HG03175 (cell line): ENCODE results near the gene HBD.
A peak's percentile ranks its signal among the peaks of the same experiment; 100 is the strongest.
"Not testable (repeated sequence)": the region's sequence is repeated elsewhere in the genome, so short reads cannot be mapped to it uniquely, and the experiment has no call there.

Source experiments
- ATAC-seq: cut with Tn5 transposase; IDR thresholded peaks from one replicate; pipeline ENCODE4 v1.9.1; 2021; ENCODE audit warnings: mild to moderate bottlenecking, moderate library complexity; ENCODE audit not compliant: unreplicated experiment

The HBD gene

DNA sequence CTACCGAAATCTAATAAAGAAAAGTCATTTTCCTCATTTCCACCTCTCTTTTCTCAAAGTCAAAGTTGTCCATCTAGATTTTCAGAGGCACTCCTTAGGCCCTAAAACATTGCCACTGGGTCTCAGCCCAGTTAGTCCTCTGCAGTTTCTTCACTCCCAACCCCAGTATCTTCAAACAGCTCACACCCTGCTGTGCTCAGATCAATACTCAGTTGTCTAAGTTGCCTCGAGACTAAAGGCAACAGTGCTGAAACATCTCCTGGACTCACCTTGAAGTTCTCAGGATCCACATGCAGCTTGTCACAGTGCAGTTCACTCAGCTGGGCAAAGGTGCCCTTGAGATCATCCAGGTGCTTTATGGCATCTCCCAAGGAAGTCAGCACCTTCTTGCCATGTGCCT is 19.7 kb upstream of the HBD start:
- not testable (repeated sequence) for ATAC-seq

DNA sequence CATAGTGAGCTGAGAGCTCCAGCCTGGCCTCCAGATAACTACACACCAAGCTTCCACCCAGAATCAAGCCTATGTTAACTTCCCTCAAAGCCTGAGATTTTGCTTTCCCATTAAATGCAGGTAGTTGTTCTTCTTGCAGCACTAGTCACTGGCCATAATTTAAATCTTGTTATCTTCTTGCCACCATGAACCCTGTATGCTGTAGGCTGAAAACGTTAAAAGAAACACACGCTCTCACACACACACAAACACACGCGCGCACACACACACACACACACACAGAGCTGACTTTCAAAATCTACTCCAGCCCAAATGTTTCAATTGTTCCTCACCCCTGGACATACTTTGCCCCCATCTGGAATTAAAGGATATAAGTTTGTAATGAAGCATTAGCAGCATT is 19.2 kb upstream of the HBD start:
- ATAC-seq, result not testable (repeated sequence)

DNA sequence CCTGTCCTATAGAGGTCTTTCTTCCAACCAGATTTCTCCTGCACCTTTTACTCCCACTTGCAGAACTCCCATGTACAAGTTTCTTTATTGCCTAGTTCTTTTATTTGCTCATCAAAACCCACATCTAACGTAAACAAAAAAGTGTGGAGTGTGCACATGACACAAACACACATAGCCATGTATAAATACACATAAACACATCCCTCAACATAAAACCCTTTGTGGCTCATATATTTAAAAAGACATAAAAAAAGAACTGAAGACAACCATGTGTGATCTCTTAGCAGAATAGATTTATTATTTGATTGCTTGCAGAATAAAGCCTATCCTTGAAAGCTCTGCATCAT is 18.6 kb upstream of the HBD start:
- no peak for ATAC-seq

- ATAC-seq, result no peak
These were observed 18.1 kb upstream of the HBD start for GRCh38 chr11:5252192-5252918.

DNA sequence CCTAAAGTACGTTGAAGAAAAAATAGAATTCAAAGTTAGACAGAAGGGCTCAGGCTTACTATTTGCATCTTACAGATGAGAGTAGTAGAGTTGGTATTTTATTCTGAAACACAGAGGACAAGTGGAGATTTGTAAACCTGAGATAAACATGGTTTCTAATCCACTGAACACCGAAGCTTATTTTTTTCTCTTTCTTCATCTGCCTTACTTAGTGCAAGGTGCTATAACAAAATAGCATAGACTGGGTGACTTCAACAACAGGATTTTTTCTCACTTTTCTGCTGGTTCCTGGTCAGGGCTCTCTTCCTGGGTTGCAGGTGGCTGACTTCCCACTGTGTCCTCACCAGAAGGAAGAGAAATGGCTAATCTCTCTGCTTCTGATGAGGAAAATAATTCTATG is 17.5 kb upstream of the HBD start:
- ATAC-seq, result no peak

- no peak for ATAC-seq
These were observed 16.4 kb upstream of the HBD start for GRCh38 chr11:5250543-5251204.

DNA sequence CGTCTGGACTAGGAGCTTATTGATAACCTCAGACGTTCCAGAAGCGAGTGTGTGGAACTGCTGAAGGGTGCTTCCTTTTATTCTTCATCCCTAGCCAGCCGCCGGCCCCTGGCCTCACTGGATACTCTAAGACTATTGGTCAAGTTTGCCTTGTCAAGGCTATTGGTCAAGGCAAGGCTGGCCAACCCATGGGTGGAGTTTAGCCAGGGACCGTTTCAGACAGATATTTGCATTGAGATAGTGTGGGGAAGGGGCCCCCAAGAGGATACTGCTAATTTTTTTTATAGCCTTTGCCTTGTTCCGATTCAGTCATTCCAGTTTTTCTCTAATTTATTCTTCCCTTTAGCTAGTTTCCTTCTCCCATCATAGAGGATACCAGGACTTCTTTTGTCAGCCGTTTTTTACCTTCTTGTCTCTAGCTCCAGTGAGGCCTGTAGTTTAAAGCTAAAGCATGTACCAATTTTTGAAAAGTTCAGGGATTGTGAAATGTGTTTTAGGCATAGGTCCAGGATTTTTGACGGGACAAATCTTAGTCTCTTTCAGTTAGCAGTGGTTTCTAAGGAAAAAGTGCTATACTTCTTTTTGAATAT is 15.6 kb upstream of the HBD start, which contains the start of gene HBG1:
HBG1 (minus strand) TSS at position 51 of the 590 bp plus-strand sequence. CDS start 53 bp downstream, outside the sequence.
- not testable (repeated sequence) for ATAC-seq

DNA sequence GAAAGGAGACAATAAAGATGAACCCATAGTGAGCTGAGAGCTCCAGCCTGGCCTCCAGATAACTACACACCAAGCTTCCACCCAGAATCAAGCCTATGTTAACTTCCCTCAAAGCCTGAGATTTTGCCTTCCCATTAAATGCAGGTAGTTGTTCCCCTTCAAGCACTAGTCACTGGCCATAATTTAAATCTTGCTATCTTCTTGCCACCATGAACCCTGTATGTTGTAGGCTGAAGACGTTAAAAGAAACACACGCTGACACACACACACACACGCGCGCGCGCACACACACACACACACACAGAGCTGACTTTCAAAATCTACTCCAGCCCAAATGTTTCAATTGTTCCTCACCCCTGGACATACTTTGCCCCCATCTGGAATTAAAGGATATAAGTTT is 14.2 kb upstream of the HBD start:
- not testable (repeated sequence) for ATAC-seq

- ATAC-seq, result no peak
These were observed 13.3 kb upstream of the HBD start for GRCh38 chr11:5247472-5248192.

- ATAC-seq, result no peak
These were observed 12.6 kb upstream of the HBD start for GRCh38 chr11:5246772-5247471.

DNA sequence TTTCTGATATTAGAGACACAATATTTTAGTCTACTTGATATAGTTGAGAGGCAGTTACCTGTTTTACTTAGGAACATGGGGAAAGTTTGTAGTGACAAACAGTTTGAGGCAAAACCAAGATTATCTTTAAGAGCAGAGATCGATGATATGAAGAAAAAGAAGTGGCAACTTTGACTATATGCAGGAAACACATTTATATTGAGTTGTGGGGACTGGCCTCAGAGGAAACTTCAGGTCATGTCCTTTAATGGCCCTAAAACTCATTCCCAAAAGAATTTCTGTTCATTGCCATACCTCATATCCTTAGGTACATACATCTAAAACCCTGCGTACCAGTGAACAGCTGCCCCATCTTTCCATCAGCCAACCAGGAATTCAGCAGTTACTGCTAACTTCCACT is 10.9 kb upstream of the HBD start:
- no peak for ATAC-seq

GRCh38 chr11:5243816-5244180 is 9.5 kb upstream of the HBD start:
- no peak for ATAC-seq

- ATAC-seq, result peak; percentile 72
These were observed 8.9 kb upstream of the HBD start for GRCh38 chr11:5242933-5243815.

- no peak for ATAC-seq
These were observed 7.9 kb upstream of the HBD start for GRCh38 chr11:5242208-5242607.

GRCh38 chr11:5241458-5241857 is 7.2 kb upstream of the HBD start:
- ATAC-seq, result no peak

DNA sequence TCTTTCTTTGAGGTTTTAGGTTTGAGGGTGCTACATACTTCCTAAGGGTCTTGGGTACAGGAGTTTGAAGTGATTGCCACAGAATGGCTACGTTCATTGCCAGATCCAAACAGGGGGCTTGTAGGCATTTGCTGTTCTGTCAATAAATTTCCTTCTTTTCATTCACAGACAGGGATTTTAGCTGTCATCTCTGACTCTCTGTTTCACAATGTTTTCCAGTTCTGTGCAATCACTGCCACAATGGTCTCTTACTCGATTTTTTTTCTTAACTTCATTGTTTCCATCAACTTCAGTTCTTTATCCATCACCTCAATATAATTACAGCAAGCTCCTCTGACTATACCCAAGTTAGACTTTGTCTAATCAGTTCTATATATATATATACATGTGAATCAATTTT is 6.2 kb upstream of the HBD start:
- no peak for ATAC-seq

- ATAC-seq, result no peak
These were observed 5.8 kb upstream of the HBD start for GRCh38 chr11:5240056-5240455.

DNA sequence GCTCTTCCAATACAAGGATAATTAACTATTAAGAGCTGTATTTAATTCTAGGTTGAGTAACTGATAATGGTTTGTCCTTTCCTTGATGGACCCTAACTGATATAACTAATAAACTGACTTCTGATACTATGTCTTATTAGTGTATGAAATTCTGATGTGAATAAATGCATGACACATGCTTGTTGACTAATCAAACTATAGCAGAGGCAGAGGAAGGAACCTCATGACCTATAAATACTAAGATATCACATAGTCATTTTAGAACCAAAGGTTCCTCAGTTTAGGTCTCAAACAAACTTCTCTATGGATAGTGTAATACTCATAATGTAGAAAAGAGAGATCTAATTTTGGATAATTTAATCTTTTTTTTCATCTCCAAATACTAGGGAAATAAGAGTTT is 4.8 kb upstream of the HBD start:
- ATAC-seq, result no peak

DNA sequence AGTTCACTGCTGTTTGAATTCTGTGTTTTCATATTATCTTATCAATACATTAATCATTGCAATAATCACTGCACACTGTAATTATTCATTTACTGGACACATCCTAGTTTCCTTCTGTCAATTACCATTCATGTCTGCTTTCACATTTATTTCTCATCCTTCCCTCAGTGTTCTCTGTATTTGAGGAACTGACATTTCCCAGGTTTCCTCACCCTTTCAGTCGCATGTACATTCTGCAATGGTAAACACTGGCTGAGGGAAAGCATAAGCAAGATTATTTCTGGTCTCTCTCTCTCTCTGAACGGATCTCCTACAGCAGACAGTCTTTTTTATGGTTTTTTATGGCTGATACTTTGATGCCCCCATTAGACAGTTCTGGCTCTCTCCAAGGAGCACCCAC is 4.2 kb upstream of the HBD start:
- no peak for ATAC-seq

DNA sequence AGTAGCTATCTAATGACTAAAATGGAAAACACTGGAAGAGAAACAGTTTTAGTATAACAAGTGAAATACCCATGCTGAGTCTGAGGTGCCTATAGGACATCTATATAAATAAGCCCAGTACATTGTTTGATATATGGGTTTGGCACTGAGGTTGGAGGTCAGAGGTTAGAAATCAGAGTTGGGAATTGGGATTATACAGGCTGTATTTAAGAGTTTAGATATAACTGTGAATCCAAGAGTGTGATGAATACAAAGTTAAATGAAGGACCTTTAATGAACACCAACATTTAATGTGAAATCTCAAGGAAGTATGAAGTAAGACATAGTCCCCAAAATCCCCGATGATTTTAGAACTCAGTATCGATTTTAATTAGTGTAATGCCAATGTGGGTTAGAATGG is 3.1 kb upstream of the HBD start:
- ATAC-seq, result no peak
